ENCODE data around the gene RUNX2. TPM values are rescaled to one million over a fixed set of nuclear protein-coding genes. Genes with fewer than 3 reads are reported as not detected.
A peak's percentile ranks its signal among the peaks of the same experiment; 100 is the strongest.

RUNX2 gene
- total and polyA plus RNA-seq, 2 experiments from 2014 or later: 1.0 to 2.1 TPM

DNA sequence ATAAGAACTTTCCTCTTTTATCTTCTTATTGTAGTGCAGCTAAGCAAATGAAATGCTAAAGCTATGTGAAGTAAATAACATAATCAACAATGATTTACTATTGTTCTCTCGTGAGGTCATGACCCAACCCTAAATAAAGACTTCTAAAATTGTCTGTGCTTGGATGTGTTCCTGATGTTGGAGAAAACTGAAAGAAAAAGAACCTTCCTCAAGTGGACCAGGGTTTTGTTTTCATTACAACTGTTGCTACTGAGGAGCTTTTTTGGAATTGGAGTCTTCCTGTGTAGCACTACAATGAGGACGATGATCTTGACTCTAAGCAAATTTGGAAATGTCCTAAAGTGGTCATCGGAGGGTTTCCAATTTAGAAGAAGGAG lies 109.3 kb downstream of the RUNX2 start:
- Histone ChIP-seq H3K4me1 (ENCODE audit: insufficient read depth) (peaks cover 12% of the 10 kb centered on the region), H3K4me3 (no peak overlapping the region), H3K9me2 (replicated peaks; ENCODE audit: insufficient read depth) (no peaks in the 10 kb centered on the region), H2AFZ (no peak overlapping the region), H3K9me3 (ENCODE audit: low read depth) (no peaks in the 10 kb centered on the region), H3K36me3 (replicated peaks; ENCODE audit: insufficient read depth, low read depth) (no peaks in the 10 kb centered on the region), H3K27me3 (no peaks in the 10 kb centered on the region), H3K27ac (peak overlapping the region; percentile 5), H4K20me1 (ENCODE audit: insufficient read depth, poor library complexity, severe bottlenecking) (no peaks in the 10 kb centered on the region), H3K4me2 (no peak overlapping the region), H3K79me2 (no peaks in the 10 kb centered on the region)
- DNase-seq (ENCODE audit: low spot score): no peak
- no peak for TF ChIP-seq EZH2 (IDR thresholded peaks at IDR 0.05; ENCODE audit: borderline replicate concordance)
- WGBS (ENCODE audit: low lambda C conversion rate, missing lambda C conversion rate): 84% methylated on average over 3 of the region's 3 CpGs

DNA sequence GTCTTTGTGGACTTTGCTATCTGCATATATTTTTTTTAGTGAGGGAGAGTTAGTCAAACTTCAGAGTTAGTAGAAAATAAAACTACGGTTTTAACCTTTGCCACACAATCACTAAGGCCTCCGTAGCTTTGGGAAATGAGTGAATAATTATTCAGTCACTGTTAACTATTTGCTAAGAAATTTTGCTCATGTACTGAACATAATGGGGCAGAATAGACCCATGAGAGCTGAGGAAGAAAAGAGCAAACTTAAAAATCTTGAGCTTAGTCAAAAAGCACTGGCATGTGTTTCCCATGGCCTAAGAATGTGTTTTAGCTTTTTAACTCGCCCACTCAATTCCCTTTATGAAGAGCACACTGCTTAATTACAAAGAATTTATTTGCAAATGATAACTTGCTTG lies 110.0 kb downstream of the RUNX2 start:
- Histone ChIP-seq H3K4me1 (ENCODE audit: insufficient read depth) (peaks cover 12% of the 10 kb centered on the region), H4K20me1 (ENCODE audit: insufficient read depth, poor library complexity, severe bottlenecking) (no peaks in the 10 kb centered on the region), H3K79me2 (no peaks in the 10 kb centered on the region), H3K4me2 (no peak overlapping the region), H3K9me2 (replicated peaks; ENCODE audit: insufficient read depth) (no peaks in the 10 kb centered on the region), H3K4me3 (no peak overlapping the region), H3K9me3 (ENCODE audit: low read depth) (no peaks in the 10 kb centered on the region), H2AFZ (no peak overlapping the region), H3K27ac (no peak overlapping the region), H3K27me3 (no peaks in the 10 kb centered on the region), H3K36me3 (replicated peaks; ENCODE audit: insufficient read depth, low read depth) (no peaks in the 10 kb centered on the region)
- DNase-seq (ENCODE audit: low spot score): no peak
- WGBS (ENCODE audit: low lambda C conversion rate, missing lambda C conversion rate): 75% methylated on average over 3 of the region's 3 CpGs
- no peak for TF ChIP-seq EZH2phosphoT487 (IDR thresholded peaks at IDR 0.05; ENCODE audit: low read depth, severe bottlenecking, unreplicated experiment)
- TF ChIP-seq, protein P1, sequence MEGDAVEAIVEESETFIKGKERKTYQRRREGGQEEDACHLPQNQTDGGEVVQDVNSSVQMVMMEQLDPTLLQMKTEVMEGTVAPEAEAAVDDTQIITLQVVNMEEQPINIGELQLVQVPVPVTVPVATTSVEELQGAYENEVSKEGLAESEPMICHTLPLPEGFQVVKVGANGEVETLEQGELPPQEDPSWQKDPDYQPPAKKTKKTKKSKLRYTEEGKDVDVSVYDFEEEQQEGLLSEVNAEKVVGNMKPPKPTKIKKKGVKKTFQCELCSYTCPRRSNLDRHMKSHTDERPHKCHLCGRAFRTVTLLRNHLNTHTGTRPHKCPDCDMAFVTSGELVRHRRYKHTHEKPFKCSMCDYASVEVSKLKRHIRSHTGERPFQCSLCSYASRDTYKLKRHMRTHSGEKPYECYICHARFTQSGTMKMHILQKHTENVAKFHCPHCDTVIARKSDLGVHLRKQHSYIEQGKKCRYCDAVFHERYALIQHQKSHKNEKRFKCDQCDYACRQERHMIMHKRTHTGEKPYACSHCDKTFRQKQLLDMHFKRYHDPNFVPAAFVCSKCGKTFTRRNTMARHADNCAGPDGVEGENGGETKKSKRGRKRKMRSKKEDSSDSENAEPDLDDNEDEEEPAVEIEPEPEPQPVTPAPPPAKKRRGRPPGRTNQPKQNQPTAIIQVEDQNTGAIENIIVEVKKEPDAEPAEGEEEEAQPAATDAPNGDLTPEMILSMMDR (IDR thresholded peaks at IDR 0.05; ENCODE audit: poor library complexity): no peak
- TF ChIP-seq EZH2 (IDR thresholded peaks at IDR 0.05; ENCODE audit: borderline replicate concordance): no peak

DNA sequence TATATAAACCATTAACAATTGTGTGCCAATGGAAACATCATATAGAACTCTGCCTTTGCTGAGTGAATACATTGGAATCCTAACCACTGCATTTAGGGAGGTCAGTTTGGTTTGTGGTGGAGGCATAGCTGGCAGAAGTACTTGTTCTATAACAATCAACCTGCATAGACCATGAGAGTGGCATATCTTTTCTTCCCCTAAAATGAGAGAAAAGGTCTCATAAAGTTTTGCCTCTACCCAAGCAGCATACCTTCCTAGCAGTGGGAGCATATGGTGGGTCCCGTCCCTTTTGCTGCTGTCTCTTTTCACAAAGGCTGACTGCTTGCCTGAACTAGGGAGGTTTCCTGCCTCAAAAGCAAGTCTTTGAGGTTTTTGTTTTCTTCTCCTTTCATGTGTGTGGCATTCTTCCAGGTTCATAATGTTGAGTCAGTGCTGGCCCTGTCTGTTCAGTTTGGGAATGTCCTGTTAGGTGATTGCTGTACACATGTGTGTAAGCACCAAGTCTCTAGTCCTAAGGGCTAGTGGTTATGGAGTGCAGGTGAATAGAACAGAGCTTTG lies 110.8 kb downstream of the RUNX2 start:
- H3K79me2 ChIP-seq: no peaks in the 10 kb centered on the region
- no peaks in the 10 kb centered on the region for H3K36me3 ChIP-seq (replicated peaks; ENCODE audit: insufficient read depth, low read depth)
- H3K27ac ChIP-seq: no peak overlapping the region
- H3K4me3 ChIP-seq: no peak overlapping the region
- H3K9me2 ChIP-seq (replicated peaks; ENCODE audit: insufficient read depth): no peaks in the 10 kb centered on the region
- no peak for DNase-seq (ENCODE audit: low spot score)
- H4K20me1 ChIP-seq (ENCODE audit: insufficient read depth, poor library complexity, severe bottlenecking): no peaks in the 10 kb centered on the region
- peaks cover 12% of the 10 kb centered on the region for H3K4me1 ChIP-seq (ENCODE audit: insufficient read depth)
- no peaks in the 10 kb centered on the region for H3K27me3 ChIP-seq
- H3K9me3 ChIP-seq (ENCODE audit: low read depth): no peaks in the 10 kb centered on the region
- no peak overlapping the region for H2AFZ ChIP-seq
- no peak for TF ChIP-seq EZH2phosphoT487 (IDR thresholded peaks at IDR 0.05; ENCODE audit: low read depth, severe bottlenecking, unreplicated experiment)
- TF ChIP-seq, protein P1 (IDR thresholded peaks at IDR 0.05; ENCODE audit: poor library complexity): no peak
- TF ChIP-seq EZH2 (IDR thresholded peaks at IDR 0.05; ENCODE audit: borderline replicate concordance): no peak
- no peak overlapping the region for H3K4me2 ChIP-seq
- WGBS (ENCODE audit: low lambda C conversion rate, missing lambda C conversion rate): 93% methylated on average over 1 of the region's 1 CpG

DNA sequence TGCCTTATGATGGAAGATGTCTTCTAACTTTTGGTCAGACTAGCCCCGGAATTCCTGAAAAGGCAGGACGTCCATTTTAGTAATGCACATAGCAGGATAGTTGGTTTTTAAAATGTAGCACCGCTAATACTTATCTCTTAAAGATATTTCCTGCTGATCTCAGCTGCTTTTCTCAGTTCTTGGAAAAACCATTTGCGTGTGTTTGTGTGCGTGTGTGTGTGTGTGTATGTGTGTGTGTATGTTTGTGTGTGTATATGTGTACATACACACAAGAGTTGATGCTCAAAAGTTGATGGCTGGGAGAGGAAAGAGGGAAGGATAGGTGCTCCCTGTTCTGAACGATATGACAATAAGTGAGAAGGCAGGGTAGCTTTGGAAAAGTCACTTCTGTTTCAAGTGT lies 111.3 kb downstream of the RUNX2 start:
- Histone ChIP-seq H3K4me1 (ENCODE audit: insufficient read depth) (peaks cover 12% of the 10 kb centered on the region), H3K79me2 (no peaks in the 10 kb centered on the region), H3K27ac (no peak overlapping the region), H3K4me3 (no peak overlapping the region), H3K9me2 (replicated peaks; ENCODE audit: insufficient read depth) (no peaks in the 10 kb centered on the region), H3K36me3 (replicated peaks; ENCODE audit: insufficient read depth, low read depth) (no peaks in the 10 kb centered on the region), H4K20me1 (ENCODE audit: insufficient read depth, poor library complexity, severe bottlenecking) (no peaks in the 10 kb centered on the region), H3K4me2 (no peak overlapping the region), H3K9me3 (ENCODE audit: low read depth) (no peaks in the 10 kb centered on the region), H3K27me3 (no peaks in the 10 kb centered on the region), H2AFZ (no peak overlapping the region)
- TF ChIP-seq, protein P1 (IDR thresholded peaks at IDR 0.05; ENCODE audit: poor library complexity): no peak
- TF ChIP-seq EZH2 (IDR thresholded peaks at IDR 0.05; ENCODE audit: borderline replicate concordance) (no peak), EZH2phosphoT487 (IDR thresholded peaks at IDR 0.05; ENCODE audit: low read depth, severe bottlenecking, unreplicated experiment) (no peak)
- 94% methylated on average over 6 of the region's 6 CpGs for WGBS (ENCODE audit: low lambda C conversion rate, missing lambda C conversion rate)
- no peak for DNase-seq (ENCODE audit: low spot score)

Data from hepatocyte (in vitro differentiated cells).